B cell (primary cell): ENCODE measurements around the gene ZC3HAV1. TPM values are rescaled to one million over a fixed set of nuclear protein-coding genes. Genes with fewer than 3 reads are reported as not detected.

Experiments used
- ATAC-seq: fragments of 200-7000 bp; cut with Tn5 transposase; one replicate; pipeline ENCODE4 v1.10.0; 2021; ENCODE audit warnings: low read depth, mild to moderate bottlenecking, moderate number of reproducible peaks, moderate library complexity
- CTCF ChIA-PET: fragments of 350-600 bp; sonication (Branson Sonifier 250); formaldehyde crosslinking; loops from one replicate; lab custom pipeline; 2021; ENCODE audit warnings: antibody characterized with exemption, inconsistent platforms; lab: Charles Lee
- POLR2A ChIA-PET: fragments of 350-600 bp; sonication (Branson Sonifier 250); formaldehyde crosslinking; loops from one replicate; lab custom pipeline; 2021; ENCODE audit warnings: antibody characterized with exemption; lab: Charles Lee
- DNase-seq: peaks from one replicate; pipeline ENCODE4 v3.0.0; 2013
- H2AFZ ChIP-seq: 2 replicates; pipeline ENCODE4 v1.6.1; 2012; ENCODE audit warnings: mild to moderate bottlenecking, low read depth, low read length; ENCODE audit not compliant: insufficient read depth, poor library complexity, severe bottlenecking
- H3K27ac ChIP-seq, 2 donors: 1 replicate in 1 of 2; 2 replicates in 1 of 2; pipeline ENCODE4 v1.5.1; 2012 to 2013; ENCODE audit warnings: low read length in 2 of 2, mild to moderate bottlenecking in 2 of 2, moderate library complexity in 1 of 2
- H3K27me3 ChIP-seq, 4 experiments: fragments of 200-600 bp in 1 of 4; sonication (generic) in 1 of 4; replicated peaks in 1 of 4; 1 replicate in 2 of 4; 2 replicates in 2 of 4; pipeline versions ENCODE4 v1.6.1 to v1.7.0; 2013 to 2016; ENCODE audit warnings: low read length in 3 of 4, mild to moderate bottlenecking in 2 of 4, mixed read lengths in 1 of 4, moderate library complexity in 1 of 4; ENCODE audit not compliant: insufficient read depth in 4 of 4, control insufficient read depth in 3 of 4; ENCODE audit errors: control extremely low read depth in 1 of 4
- H3K36me3 ChIP-seq, 2 experiments: replicated peaks in 1 of 2; 1 replicate in 1 of 2; 2 replicates in 1 of 2; pipeline versions ENCODE4 v1.6.1 to v1.7.1; 2013; ENCODE audit warnings: low read length in 1 of 2; ENCODE audit not compliant: insufficient read depth in 2 of 2, control insufficient read depth in 1 of 2; ENCODE audit errors: control extremely low read depth in 1 of 2, extremely low read depth in 1 of 2
- H3K4me1 ChIP-seq, 2 donors: fragments of 200-600 bp in 1 of 2; sonication (generic) in 1 of 2; 1 replicate in 1 of 2; 2 replicates in 1 of 2; pipeline versions ENCODE4 v1.5.1 to v1.6.1; 2013 to 2017; ENCODE audit warnings: low read length in 2 of 2; ENCODE audit not compliant: control insufficient read depth in 2 of 2, insufficient read depth in 2 of 2
- H3K4me2 ChIP-seq: replicated peaks from 2 replicates; pipeline ENCODE3; 2012; ENCODE audit warnings: mild to moderate bottlenecking, low read depth, low read length; ENCODE audit not compliant: poor library complexity, severe bottlenecking
- H3K4me3 ChIP-seq, 5 experiments: fragments of 200-600 bp in 1 of 5; sonication (generic) in 1 of 5; 1 replicate in 3 of 5; 2 replicates in 2 of 5; pipeline versions ENCODE4 v1.5.1 to v1.7.0; 2011 to 2016; ENCODE audit warnings: low read length in 4 of 5, mild to moderate bottlenecking in 4 of 5, low read depth in 2 of 5, control low read depth in 1 of 5, moderate library complexity in 1 of 5; ENCODE audit not compliant: insufficient read depth in 1 of 5; ENCODE audit errors: control extremely low read depth in 1 of 5, extremely low read depth in 1 of 5
- H3K79me2 ChIP-seq: fragments of 200-600 bp; sonication (generic); one replicate; pipeline ENCODE4 v1.6.0; 2016; ENCODE audit warnings: low read length; ENCODE audit not compliant: control insufficient read depth, insufficient read depth
- H3K9ac ChIP-seq: fragments of 200-600 bp; sonication (generic); 2 replicates; pipeline ENCODE4 v1.6.1; 2017; ENCODE audit warnings: mild to moderate bottlenecking, low read length, moderate library complexity
- H3K9me3 ChIP-seq, 3 donors: one replicate each; pipeline versions ENCODE4 v1.6.1 to v1.7.1; 2013; ENCODE audit warnings: low read length in 2 of 3; ENCODE audit not compliant: control insufficient read depth in 2 of 3, insufficient read depth in 1 of 3; ENCODE audit errors: control extremely low read depth in 1 of 3
- H4K20me1 ChIP-seq: 2 replicates; pipeline ENCODE4 v1.6.0; 2012; ENCODE audit warnings: mild to moderate bottlenecking, low read length; ENCODE audit not compliant: insufficient read depth, control insufficient read depth, poor library complexity, severe bottlenecking
- H3K27ac Mint-ChIP-seq: one replicate; pipeline ENCODE4 v1.8.0; 2021; ENCODE audit warnings: mixed read lengths
- H3K27me3 Mint-ChIP-seq: one replicate; pipeline ENCODE4 v1.8.0; 2021; ENCODE audit warnings: mixed read lengths
- H3K4me1 Mint-ChIP-seq: one replicate; pipeline ENCODE4 v1.8.0; 2021; ENCODE audit warnings: mixed read lengths
- H3K4me3 Mint-ChIP-seq: one replicate; pipeline ENCODE4 v1.8.0; 2021; ENCODE audit warnings: mixed read lengths
- H3K9me3 Mint-ChIP-seq: one replicate; pipeline ENCODE4 v1.8.0; 2022; ENCODE audit warnings: mixed read lengths; ENCODE audit not compliant: insufficient read depth
- EZH2 ChIP-seq: IDR thresholded peaks from 2 replicates; pipeline ENCODE4 v1.6.1; 2012; ENCODE audit warnings: borderline replicate concordance, low read depth, mild to moderate bottlenecking, moderate library complexity, low read length; ENCODE audit not compliant: insufficient read depth, poor library complexity, severe bottlenecking
- WGBS: methylation state at CpG from one replicate; pipeline ENCODE4 v1.1.5; 2013; ENCODE audit warnings: missing lambda C conversion rate; ENCODE audit not compliant: insufficient coverage; 5-methylcytosine and 5-hydroxymethylcytosine counted together
- intact Hi-C: fragments of 100-400 bp; cut with micrococcal nuclease; formaldehyde crosslinking; loops from one replicate; pipeline ENCODE4 v1.10.0; 2022
- polyA plus RNA-seq: library from polyadenylated mRNA; depleted of rRNA; stranded (reverse); fragments of >200 nt; gene quantifications from 2 replicates; pipeline ENCODE4 v1.2.3, GENCODE V29; 2012
- total RNA-seq, 2 donors: library from RNA; stranded (reverse); fragments of 120-200 nt in 1 of 2; gene quantifications; 1 replicate in 1 of 2; 2 replicates in 1 of 2; pipeline versions ENCODE4 v1.2.3 to v1.2.4, GENCODE V29; 2013 to 2022
- TF ChIP-seq, protein P1 (sequence below): fragments of 200-600 bp; IDR thresholded peaks from one replicate; pipeline ENCODE4 v1.8.0; 2022; ENCODE audit warnings: antibody characterized with exemption, mild to moderate bottlenecking

The ZC3HAV1 gene
- total and polyA plus RNA-seq, 2 donors (not counting 1 experiment from before 2014, with no cell fraction given): 45.9 to 101 TPM

DNA sequence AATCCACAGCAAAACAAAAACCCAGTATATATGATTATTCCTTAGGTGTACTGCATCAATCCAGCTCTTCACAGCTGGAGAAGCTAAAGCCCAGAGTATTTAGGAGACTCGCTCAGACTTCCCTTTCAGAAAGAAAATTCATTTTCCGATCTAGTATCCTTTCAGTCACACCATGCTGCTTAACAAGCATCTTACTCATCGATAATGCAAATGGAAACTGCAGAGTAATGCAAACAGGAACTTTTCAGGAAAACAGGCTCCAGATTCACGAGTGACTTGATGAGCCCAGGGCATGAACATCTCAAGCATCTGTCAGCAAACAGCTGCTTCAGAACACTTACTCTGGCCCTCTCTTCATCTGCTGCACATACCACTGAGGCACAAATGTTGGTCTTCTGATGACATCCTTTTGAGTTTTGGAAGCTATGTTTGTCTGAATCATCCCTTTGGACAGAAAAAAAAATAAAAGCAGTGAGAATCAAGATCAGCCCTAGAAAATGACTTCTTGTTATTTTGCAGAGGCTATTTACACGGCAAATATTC is 48.8 kb downstream of the ZC3HAV1 start:
- Histone ChIP-seq H3K4me2 (no peak overlapping the region), H3K9me3 (no peaks in the 10 kb centered on the region), H3K36me3 (peaks cover 10 to 86% of the 10 kb centered on the region in 2 experiments), H3K4me1 (no peaks in the 10 kb centered on the region), H2AFZ (no peak overlapping the region), H3K27ac (no peak overlapping the region), H3K9ac (no peak overlapping the region), H3K27me3 (no peaks in the 10 kb centered on the region), H4K20me1 (peaks cover 41% of the 10 kb centered on the region), H3K4me3 (no peak overlapping the region), H3K79me2 (peaks cover 37% of the 10 kb centered on the region)
- Mint-ChIP-seq H3K4me1 (peaks cover 4% of the 10 kb centered on the region), H3K4me3 (no peak overlapping the region), H3K27ac (peak overlapping the region; percentile 20), H3K27me3 (no peaks in the 10 kb centered on the region), H3K9me3 (no peaks in the 10 kb centered on the region)
- TF ChIP-seq EZH2: no peak
- TF ChIP-seq, protein P1, sequence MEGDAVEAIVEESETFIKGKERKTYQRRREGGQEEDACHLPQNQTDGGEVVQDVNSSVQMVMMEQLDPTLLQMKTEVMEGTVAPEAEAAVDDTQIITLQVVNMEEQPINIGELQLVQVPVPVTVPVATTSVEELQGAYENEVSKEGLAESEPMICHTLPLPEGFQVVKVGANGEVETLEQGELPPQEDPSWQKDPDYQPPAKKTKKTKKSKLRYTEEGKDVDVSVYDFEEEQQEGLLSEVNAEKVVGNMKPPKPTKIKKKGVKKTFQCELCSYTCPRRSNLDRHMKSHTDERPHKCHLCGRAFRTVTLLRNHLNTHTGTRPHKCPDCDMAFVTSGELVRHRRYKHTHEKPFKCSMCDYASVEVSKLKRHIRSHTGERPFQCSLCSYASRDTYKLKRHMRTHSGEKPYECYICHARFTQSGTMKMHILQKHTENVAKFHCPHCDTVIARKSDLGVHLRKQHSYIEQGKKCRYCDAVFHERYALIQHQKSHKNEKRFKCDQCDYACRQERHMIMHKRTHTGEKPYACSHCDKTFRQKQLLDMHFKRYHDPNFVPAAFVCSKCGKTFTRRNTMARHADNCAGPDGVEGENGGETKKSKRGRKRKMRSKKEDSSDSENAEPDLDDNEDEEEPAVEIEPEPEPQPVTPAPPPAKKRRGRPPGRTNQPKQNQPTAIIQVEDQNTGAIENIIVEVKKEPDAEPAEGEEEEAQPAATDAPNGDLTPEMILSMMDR: no peak
- ChIA-PET CTCF (interaction anchor here (1.2 to 2.7 kb wide), 5 partner anchors 10 to 44 kb away, joined by 3 to 18 read pairs (median 4); no protein-coding TSS in a partner anchor), POLR2A (no interaction called here)
- WGBS: 94% methylated on average over 4 of the region's 5 CpGs
- ATAC-seq (no peak), DNase-seq (no peak)
- intact Hi-C loops: no loop called here

DNA sequence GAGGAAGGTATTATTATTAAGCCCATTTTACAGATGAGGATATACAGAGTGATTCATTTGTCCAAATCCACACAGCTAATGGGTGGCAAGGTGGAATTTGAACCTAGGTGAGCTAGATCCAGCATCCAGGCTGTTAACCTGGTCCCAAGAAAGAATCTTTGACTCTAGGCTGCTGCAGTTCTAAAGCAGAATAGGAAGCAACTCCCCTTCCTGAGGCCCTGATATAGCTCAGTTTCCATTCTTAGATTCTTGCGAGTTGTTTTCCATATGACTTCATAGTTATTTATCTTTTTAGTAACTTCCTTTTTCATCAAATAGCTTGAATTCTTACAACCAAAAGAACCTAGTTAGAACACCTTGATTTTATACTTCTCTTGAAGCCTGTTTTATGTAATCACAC is 49.6 kb downstream of the ZC3HAV1 start:
- Histone ChIP-seq H3K9ac (no peak overlapping the region), H3K4me3 (no peak overlapping the region), H3K79me2 (peaks cover 31% of the 10 kb centered on the region), H3K4me2 (no peak overlapping the region), H3K9me3 (no peaks in the 10 kb centered on the region), H2AFZ (no peak overlapping the region), H3K36me3 (peaks cover 8 to 88% of the 10 kb centered on the region in 2 experiments), H4K20me1 (peaks cover 46% of the 10 kb centered on the region), H3K27ac (peak overlapping the region in 1 of 2 donors; percentile 1), H3K4me1 (no peaks in the 10 kb centered on the region), H3K27me3 (no peaks in the 10 kb centered on the region)
- Mint-ChIP-seq H3K9me3 (no peaks in the 10 kb centered on the region), H3K27me3 (no peaks in the 10 kb centered on the region), H3K4me3 (no peak overlapping the region), H3K4me1 (peaks cover 4% of the 10 kb centered on the region), H3K27ac (no peak overlapping the region)
- TF ChIP-seq, protein P1: no peak
- no peak for TF ChIP-seq EZH2
- WGBS: no CpG with 5 or more reads among the region's 1 CpG
- DNase-seq (no peak), ATAC-seq (no peak)
- CTCF ChIA-PET: interaction anchor here (1.2 to 2.7 kb wide), 7 partner anchors 9 to 43 kb away, joined by 3 to 18 read pairs (median 4); no protein-coding TSS in a partner anchor
- intact Hi-C loops: no loop called here
- POLR2A ChIA-PET: no interaction called here
